ENCODE data around the gene ASXL3. TPM values are rescaled to one million over a fixed set of nuclear protein-coding genes. Genes with fewer than 3 reads are reported as not detected.

Gene ASXL3
- total and polyA plus RNA-seq, 2 experiments from 2014 or later: 6.1 to 10.0 TPM

GRCh38 chr18:33666915-33667314 lies 88.9 kb downstream of the ASXL3 start:
- no peak overlapping the region for H3K4me3 ChIP-seq
- TF ChIP-seq CTCF (IDR thresholded peaks at IDR 0.05; ENCODE audit: low read depth, low read length): no peak
- H3K9me3 ChIP-seq (ENCODE audit: low read depth): no peaks in the 10 kb centered on the region
- peak in 1 of 2 donors; percentile 11 for DNase-seq (ENCODE audit: low read depth in 1 of 2, low spot score in 1 of 2)
- peak overlapping the region; percentile 48 for H3K27ac ChIP-seq
- H3K4me1 ChIP-seq (ENCODE audit: low read depth): peaks cover 12% of the 10 kb centered on the region
- no peaks in the 10 kb centered on the region for H3K36me3 ChIP-seq
- no peaks in the 10 kb centered on the region for H3K27me3 ChIP-seq

DNA sequence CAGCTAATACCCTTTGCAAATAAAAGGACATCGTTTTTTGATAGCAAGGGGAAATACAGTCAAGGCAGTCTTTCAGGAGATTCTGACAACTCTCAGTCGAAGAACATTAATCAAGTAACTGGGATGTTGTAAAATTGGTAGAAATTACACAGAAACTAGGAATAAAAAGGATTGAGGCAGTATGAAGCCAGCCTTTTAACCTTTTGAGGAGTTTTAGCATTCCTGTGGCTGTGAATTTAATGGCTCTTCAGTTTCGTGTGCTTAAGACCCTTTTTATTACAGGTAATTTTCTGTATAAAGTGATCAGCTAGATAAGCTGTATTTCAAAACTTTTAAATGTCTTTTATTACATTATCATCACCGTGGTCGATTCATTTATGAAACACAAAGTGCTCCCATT lies 91.6 kb downstream of the ASXL3 start:
- TF ChIP-seq CTCF (IDR thresholded peaks at IDR 0.05; ENCODE audit: low read depth, low read length): no peak
- Histone ChIP-seq H3K4me3 (no peak overlapping the region), H3K36me3 (no peaks in the 10 kb centered on the region), H3K9me3 (ENCODE audit: low read depth) (no peaks in the 10 kb centered on the region), H3K4me1 (ENCODE audit: low read depth) (peaks cover 15% of the 10 kb centered on the region), H3K27ac (no peak overlapping the region), H3K27me3 (no peaks in the 10 kb centered on the region)
- no peak for DNase-seq (ENCODE audit: low read depth in 1 of 2, low spot score in 1 of 2)

GRCh38 chr18:33670029-33670428 lies 92.0 kb downstream of the ASXL3 start:
- Histone ChIP-seq H3K27me3 (no peaks in the 10 kb centered on the region), H3K27ac (no peak overlapping the region), H3K9me3 (ENCODE audit: low read depth) (no peaks in the 10 kb centered on the region), H3K4me3 (no peak overlapping the region), H3K4me1 (ENCODE audit: low read depth) (peaks cover 15% of the 10 kb centered on the region), H3K36me3 (no peaks in the 10 kb centered on the region)
- no peak for DNase-seq (ENCODE audit: low read depth in 1 of 2, low spot score in 1 of 2)
- no peak for TF ChIP-seq CTCF (IDR thresholded peaks at IDR 0.05; ENCODE audit: low read depth, low read length)

GRCh38 chr18:33673689-33674088 lies 95.7 kb downstream of the ASXL3 start:
- Histone ChIP-seq H3K4me1 (ENCODE audit: low read depth) (peaks cover 18% of the 10 kb centered on the region), H3K4me3 (no peak overlapping the region), H3K9me3 (ENCODE audit: low read depth) (no peaks in the 10 kb centered on the region), H3K36me3 (no peaks in the 10 kb centered on the region), H3K27me3 (no peaks in the 10 kb centered on the region), H3K27ac (no peak overlapping the region)
- no peak for DNase-seq (ENCODE audit: low read depth in 1 of 2, low spot score in 1 of 2)
- TF ChIP-seq CTCF (IDR thresholded peaks at IDR 0.05; ENCODE audit: low read depth, low read length): no peak

DNA sequence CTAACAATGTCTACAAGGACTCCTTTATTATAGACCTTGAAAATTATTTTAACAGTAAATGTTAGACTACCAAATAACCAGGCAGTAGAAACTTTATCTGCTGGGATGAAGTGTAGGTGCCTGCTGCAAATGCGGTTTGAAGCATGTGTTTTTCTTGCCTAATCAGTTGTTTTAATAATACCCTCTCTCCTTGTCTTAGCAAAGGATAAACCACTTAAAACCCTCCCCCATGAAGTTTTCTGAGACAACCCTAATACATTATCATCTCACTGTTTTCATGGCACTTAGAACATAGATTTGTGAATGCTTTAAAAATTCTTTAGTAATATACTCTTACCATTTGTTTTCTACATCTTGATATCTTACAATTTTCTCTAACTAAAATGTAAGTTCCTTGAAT lies 98.6 kb downstream of the ASXL3 start:
- no peak for DNase-seq (ENCODE audit: low read depth in 1 of 2, low spot score in 1 of 2)
- TF ChIP-seq CTCF (IDR thresholded peaks at IDR 0.05; ENCODE audit: low read depth, low read length): no peak
- H3K4me1 ChIP-seq (ENCODE audit: low read depth): peaks cover 8% of the 10 kb centered on the region

GRCh38 chr18:33677891-33678290 lies 99.9 kb downstream of the ASXL3 start:
- Histone ChIP-seq H3K27me3 (no peaks in the 10 kb centered on the region), H3K27ac (no peak overlapping the region), H3K4me3 (no peak overlapping the region), H3K9me3 (ENCODE audit: low read depth) (no peaks in the 10 kb centered on the region), H3K36me3 (no peaks in the 10 kb centered on the region), H3K4me1 (ENCODE audit: low read depth) (peaks cover 3% of the 10 kb centered on the region)
- no peak for TF ChIP-seq CTCF (IDR thresholded peaks at IDR 0.05; ENCODE audit: low read depth, low read length)
- no peak for DNase-seq (ENCODE audit: low read depth in 1 of 2, low spot score in 1 of 2)

More for the DNA sequence above, 98.6 kb downstream of the ASXL3 start:
- H3K4me3 ChIP-seq: no peak overlapping the region
- H3K27ac ChIP-seq: peak overlapping the region; percentile 27
- H3K9me3 ChIP-seq (ENCODE audit: low read depth): no peaks in the 10 kb centered on the region
- H3K36me3 ChIP-seq: no peaks in the 10 kb centered on the region
- H3K27me3 ChIP-seq: no peaks in the 10 kb centered on the region
